H9 (cell line): ENCODE data around the gene POFUT2. TPM values are rescaled to one million over a fixed set of nuclear protein-coding genes. Genes with fewer than 3 reads are reported as not detected.

Experiments
- DNase-seq: peaks from one replicate; pipeline ENCODE4 v3.0.0-alpha.2; 2017
- H2AFZ ChIP-seq: one replicate; pipeline ENCODE4 v1.6.1; 2013; ENCODE audit warnings: mild to moderate bottlenecking, low read length, control low read depth, moderate library complexity
- H2AK5ac ChIP-seq: 2 replicates; pipeline ENCODE4 v1.6.1; 2013; ENCODE audit warnings: low read length, control low read depth, mixed read lengths; ENCODE audit not compliant: insufficient read length
- H2BK120ac ChIP-seq: one replicate; pipeline ENCODE4 v1.6.1; 2013; ENCODE audit warnings: low read depth, mild to moderate bottlenecking, low read length, control low read depth, inconsistent platforms; ENCODE audit not compliant: poor library complexity, severe bottlenecking
- H2BK12ac ChIP-seq: 2 replicates; pipeline ENCODE4 v1.6.1; 2013; ENCODE audit warnings: low read length, control low read depth, mixed read lengths, low read depth; ENCODE audit not compliant: insufficient read length
- H2BK15ac ChIP-seq: 2 replicates; pipeline ENCODE4 v1.6.1; 2013; ENCODE audit warnings: low read depth, low read length, control low read depth
- H2BK20ac ChIP-seq: one replicate; pipeline ENCODE4 v1.6.1; 2013; ENCODE audit warnings: low read depth, mild to moderate bottlenecking, low read length, control low read depth, inconsistent platforms; ENCODE audit not compliant: poor library complexity, severe bottlenecking
- H2BK5ac ChIP-seq: 2 replicates; pipeline ENCODE4 v1.6.1; 2013; ENCODE audit warnings: low read length, control low read depth, mixed read lengths; ENCODE audit not compliant: insufficient read length
- H3K14ac ChIP-seq: 2 replicates; pipeline ENCODE4 v1.6.1; 2013; ENCODE audit warnings: low read length, control low read depth; ENCODE audit not compliant: insufficient read depth
- H3K18ac ChIP-seq: 2 replicates; pipeline ENCODE4 v1.6.1; 2013; ENCODE audit warnings: low read depth, mild to moderate bottlenecking, mixed read lengths, low read length, control low read depth; ENCODE audit not compliant: insufficient read length
- H3K23ac ChIP-seq: 2 replicates; pipeline ENCODE4 v1.6.1; 2013; ENCODE audit warnings: low read length, control low read depth, mixed read lengths, low read depth; ENCODE audit not compliant: insufficient read length
- H3K23me2 ChIP-seq: 2 replicates; pipeline ENCODE4 v1.6.1; 2013; ENCODE audit warnings: low read depth, mild to moderate bottlenecking, mixed read lengths, low read length, control low read depth; ENCODE audit not compliant: insufficient read length, poor library complexity, severe bottlenecking
- H3K27ac ChIP-seq: 2 replicates; pipeline ENCODE4 v1.5.1; 2013; ENCODE audit warnings: low read length, control low read depth, mixed read lengths, low read depth; ENCODE audit not compliant: insufficient read length
- H3K27me3 ChIP-seq: 2 replicates; pipeline ENCODE4 v1.6.1; 2013; ENCODE audit warnings: low read length, control low read depth, inconsistent platforms; ENCODE audit not compliant: insufficient read depth
- H3K4ac ChIP-seq: 2 replicates; pipeline ENCODE4 v1.6.1; 2013; ENCODE audit warnings: low read depth, mild to moderate bottlenecking, control low read depth, inconsistent platforms, low read length, moderate library complexity
- H3K4me1 ChIP-seq: 2 replicates; pipeline ENCODE4 v1.6.1; 2013; ENCODE audit warnings: low read length, control low read depth, inconsistent platforms; ENCODE audit not compliant: insufficient read depth
- H3K4me2 ChIP-seq: 2 replicates; pipeline ENCODE4 v1.6.1; 2013; ENCODE audit warnings: low read length, control low read depth, mixed read lengths; ENCODE audit not compliant: insufficient read length, insufficient read depth
- H3K56ac ChIP-seq: 2 replicates; pipeline ENCODE4 v1.6.1; 2013; ENCODE audit warnings: low read depth, mild to moderate bottlenecking, mixed read lengths, low read length, control low read depth; ENCODE audit not compliant: insufficient read length
- H3K79me1 ChIP-seq: 2 replicates; pipeline ENCODE4 v1.6.1; 2013; ENCODE audit warnings: low read depth, mild to moderate bottlenecking, moderate library complexity, low read length, control low read depth, inconsistent platforms; ENCODE audit not compliant: insufficient read depth, poor library complexity, severe bottlenecking
- H3K79me2 ChIP-seq: 2 replicates; pipeline ENCODE4 v1.6.1; 2013; ENCODE audit warnings: low read length, control low read depth, inconsistent platforms; ENCODE audit not compliant: insufficient read depth
- H3K9ac ChIP-seq: 2 replicates; pipeline ENCODE4 v1.6.1; 2013; ENCODE audit warnings: low read length, control low read depth, mixed read lengths; ENCODE audit not compliant: insufficient read length; ENCODE audit errors: extremely low read depth
- H3K9me3 ChIP-seq: one replicate; pipeline ENCODE4 v1.6.1; 2013; ENCODE audit warnings: low read depth, low read length, inconsistent platforms; ENCODE audit not compliant: control insufficient read depth
- H3T11ph ChIP-seq: one replicate; pipeline ENCODE4 v1.6.1; 2013; ENCODE audit warnings: mild to moderate bottlenecking, low read length, control low read depth, inconsistent platforms
- H4K20me1 ChIP-seq: one replicate; pipeline ENCODE4 v1.6.1; 2013; ENCODE audit not compliant: control insufficient read depth, insufficient read length, insufficient read depth
- H4K5ac ChIP-seq: 2 replicates; pipeline ENCODE4 v1.6.1; 2013; ENCODE audit warnings: low read depth, mild to moderate bottlenecking, mixed read lengths, low read length, control low read depth; ENCODE audit not compliant: insufficient read length
- H4K8ac ChIP-seq: replicated peaks from 2 replicates; pipeline ENCODE4 v1.6.1; 2013; ENCODE audit warnings: low read length, control low read depth, mixed read lengths, low read depth; ENCODE audit not compliant: insufficient read length
- H4K91ac ChIP-seq: 2 replicates; pipeline ENCODE4 v1.6.1; 2013; ENCODE audit warnings: low read depth, mild to moderate bottlenecking, moderate library complexity, mixed read lengths, low read length, control low read depth; ENCODE audit not compliant: insufficient read length
- H3K27ac Mint-ChIP-seq, 3 experiments: 2 replicates in 2 of 3; 3 replicates in 1 of 3; pipeline ENCODE4 v1.8.0; 2020 to 2021; ENCODE audit warnings: mixed read lengths in 3 of 3, mild to moderate bottlenecking in 1 of 3, moderate library complexity in 1 of 3
- H3K27me3 Mint-ChIP-seq: 2 replicates; pipeline ENCODE4 v1.8.0; 2021; ENCODE audit warnings: low read depth, mild to moderate bottlenecking, moderate library complexity, mixed read lengths
- H3K36me3 Mint-ChIP-seq, 3 experiments: 2 replicates in 2 of 3; 3 replicates in 1 of 3; pipeline ENCODE4 v1.8.0; 2020 to 2021; ENCODE audit warnings: low read depth in 3 of 3, mixed read lengths in 3 of 3; ENCODE audit not compliant: insufficient read depth in 1 of 3
- H3K4me1 Mint-ChIP-seq, 2 experiments: 2 replicates each; pipeline ENCODE4 v1.8.0; 2020; ENCODE audit warnings: mixed read lengths in 2 of 2
- H3K4me3 Mint-ChIP-seq, 2 experiments: 2 replicates in 1 of 2; 3 replicates in 1 of 2; pipeline ENCODE4 v1.8.0; 2020 to 2021; ENCODE audit warnings: mild to moderate bottlenecking in 2 of 2, mixed read lengths in 2 of 2, moderate library complexity in 1 of 2
- H3K9me3 Mint-ChIP-seq, 2 experiments: 2 replicates in 1 of 2; 3 replicates in 1 of 2; pipeline ENCODE4 v1.8.0; 2020; ENCODE audit warnings: mild to moderate bottlenecking in 2 of 2, mixed read lengths in 2 of 2, moderate library complexity in 1 of 2
- CTCF ChIP-seq: fragments of 200-600 bp; sonication (generic); conservative IDR thresholded peaks from 3 replicates; pipeline ENCODE4 v1.8.0; 2021; ENCODE audit warnings: antibody characterized with exemption, mild to moderate bottlenecking
- WGBS: extraction: QIAGEN DNeasy Blood & Tissue Kit; methylation state at CpG from one replicate; pipeline ENCODE4 v1.1.7; 2013; ENCODE audit warnings: missing lambda C conversion rate, low lambda C conversion rate, mixed read lengths; ENCODE audit not compliant: insufficient read length; ENCODE audit errors: extremely low coverage; 5-methylcytosine and 5-hydroxymethylcytosine counted together
- total RNA-seq: library from RNA; stranded (reverse); gene quantifications from 2 replicates; pipeline ENCODE4 v1.2.1, GENCODE V29; 2021

Gene POFUT2
- total RNA-seq, 1 experiment from 2014 or later, result 34.8 TPM

- peaks cover 17 to 18% of the 10 kb centered on the region in 2 experiments for H3K4me1 Mint-ChIP-seq
- Histone ChIP-seq H2BK120ac (no peak overlapping the region), H3K4me2 (no peak overlapping the region), H3K14ac (no peak overlapping the region), H4K5ac (no peak overlapping the region), H3K9ac (no peak overlapping the region), H3K18ac (no peak overlapping the region), H2BK15ac (no peak overlapping the region), H3K79me1 (no peaks in the 10 kb centered on the region), H3K23ac (no peak overlapping the region), H4K20me1 (no peaks in the 10 kb centered on the region), H2AK5ac (no peak overlapping the region), H2BK20ac (no peak overlapping the region), H3K23me2 (peaks cover 2% of the 10 kb centered on the region), H3K79me2 (no peaks in the 10 kb centered on the region), H3K4ac (no peak overlapping the region), H3K27ac (no peak overlapping the region), H3K56ac (no peak overlapping the region), H2BK12ac (no peak overlapping the region), H3K9me3 (no peaks in the 10 kb centered on the region), H4K91ac (no peak overlapping the region), H3T11ph (no peak overlapping the region), H2AFZ (no peak overlapping the region), H4K8ac (no peak overlapping the region), H3K27me3 (no peaks in the 10 kb centered on the region), H3K4me1 (no peaks in the 10 kb centered on the region), H2BK5ac (no peak overlapping the region)
- peaks cover 12% of the 10 kb centered on the region; the same call in 1 of the 2 replicates for H3K27me3 Mint-ChIP-seq
- peaks cover 2 to 11% (median 6%) of the 10 kb centered on the region in 3 experiments; a peak in 6 of 7 replicates for H3K36me3 Mint-ChIP-seq
- no peak for DNase-seq
- H3K9me3 Mint-ChIP-seq, result peaks cover 4 to 11% of the 10 kb centered on the region in 2 experiments; a peak in 3 of 5 replicates
- H3K27ac Mint-ChIP-seq, result no peak overlapping the region
- no peak for TF ChIP-seq CTCF
- no CpG with 5 or more reads among the region's 6 CpGs for WGBS
- no peak overlapping the region for H3K4me3 Mint-ChIP-seq
Observed at GRCh38 chr21:45249626-45250025, 38.1 kb downstream of the POFUT2 start.
